ENCODE results near the gene GREB1. TPM values are rescaled to one million over a fixed set of nuclear protein-coding genes. Genes with fewer than 3 reads are reported as not detected.

The GREB1 gene
- polyA plus RNA-seq, 1 donor from 2014 or later: 17.2 TPM

DNA sequence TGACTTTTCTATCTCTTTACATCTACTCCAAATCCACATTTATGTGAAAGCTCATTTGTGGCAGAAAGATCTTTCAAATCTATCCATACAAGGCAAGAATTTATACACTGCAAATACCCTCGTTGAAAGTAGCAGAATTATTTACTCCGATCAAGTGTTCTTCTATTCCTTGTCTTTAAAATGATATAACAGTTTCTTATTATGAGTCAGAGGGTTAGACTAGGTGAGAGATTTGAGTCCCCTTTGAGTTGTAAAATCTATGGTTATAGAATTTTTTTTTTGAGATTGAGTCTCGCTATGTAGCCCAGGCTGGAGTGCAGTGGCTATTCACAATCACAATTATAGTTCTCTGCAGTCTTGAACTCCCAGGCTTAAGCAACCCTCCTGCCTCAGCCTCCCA, 5.6 kb upstream of the GREB1 start:
- H3K9me3 ChIP-seq (ENCODE audit: low read length): no peaks in the 10 kb centered on the region
- peaks cover 10% of the 10 kb centered on the region for H3K79me2 ChIP-seq (replicated peaks; ENCODE audit: insufficient read depth, low read length)
- H3K9me2 ChIP-seq (ENCODE audit: insufficient read depth, low read length): no peaks in the 10 kb centered on the region
- no peak overlapping the region for H2AFZ ChIP-seq (ENCODE audit: low read depth, low read length)
- no peak overlapping the region for H3K9ac ChIP-seq (ENCODE audit: low read length)
- H3K27ac ChIP-seq (ENCODE audit: low read length): no peak overlapping the region
- no peaks in the 10 kb centered on the region for H3F3A ChIP-seq (ENCODE audit: insufficient read depth, low read length, poor library complexity, severe bottlenecking)
- H4K20me1 ChIP-seq (ENCODE audit: insufficient read depth): no peaks in the 10 kb centered on the region
- no peak overlapping the region for H3K4me3 ChIP-seq (ENCODE audit: low read length)
- H3K4me2 ChIP-seq (ENCODE audit: low read length): no peak overlapping the region
- TF ChIP-seq EZH2 (IDR thresholded peaks at IDR 0.05; ENCODE audit: borderline replicate concordance, insufficient read depth, low read length, poor library complexity, severe bottlenecking) (no peak), EP300 (conservative IDR thresholded peaks at IDR 0.05; ENCODE audit: poor library complexity, severe bottlenecking) (no peak), TAF1 (IDR thresholded peaks at IDR 0.05; ENCODE audit: low read depth) (no peak), SMC3 (conservative IDR thresholded peaks at IDR 0.05; ENCODE audit: poor library complexity) (no peak), POLR2AphosphoS5 (IDR thresholded peaks at IDR 0.05) (no peak), MXI1 (conservative IDR thresholded peaks at IDR 0.05; ENCODE audit: poor library complexity, severe bottlenecking) (no peak), RAD21 (conservative IDR thresholded peaks at IDR 0.05) (no peak)
- TF ChIP-seq, protein P1, sequence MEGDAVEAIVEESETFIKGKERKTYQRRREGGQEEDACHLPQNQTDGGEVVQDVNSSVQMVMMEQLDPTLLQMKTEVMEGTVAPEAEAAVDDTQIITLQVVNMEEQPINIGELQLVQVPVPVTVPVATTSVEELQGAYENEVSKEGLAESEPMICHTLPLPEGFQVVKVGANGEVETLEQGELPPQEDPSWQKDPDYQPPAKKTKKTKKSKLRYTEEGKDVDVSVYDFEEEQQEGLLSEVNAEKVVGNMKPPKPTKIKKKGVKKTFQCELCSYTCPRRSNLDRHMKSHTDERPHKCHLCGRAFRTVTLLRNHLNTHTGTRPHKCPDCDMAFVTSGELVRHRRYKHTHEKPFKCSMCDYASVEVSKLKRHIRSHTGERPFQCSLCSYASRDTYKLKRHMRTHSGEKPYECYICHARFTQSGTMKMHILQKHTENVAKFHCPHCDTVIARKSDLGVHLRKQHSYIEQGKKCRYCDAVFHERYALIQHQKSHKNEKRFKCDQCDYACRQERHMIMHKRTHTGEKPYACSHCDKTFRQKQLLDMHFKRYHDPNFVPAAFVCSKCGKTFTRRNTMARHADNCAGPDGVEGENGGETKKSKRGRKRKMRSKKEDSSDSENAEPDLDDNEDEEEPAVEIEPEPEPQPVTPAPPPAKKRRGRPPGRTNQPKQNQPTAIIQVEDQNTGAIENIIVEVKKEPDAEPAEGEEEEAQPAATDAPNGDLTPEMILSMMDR (IDR thresholded peaks at IDR 0.05; ENCODE audit: poor library complexity, severe bottlenecking): no peak
- TF ChIP-seq, protein P2, sequence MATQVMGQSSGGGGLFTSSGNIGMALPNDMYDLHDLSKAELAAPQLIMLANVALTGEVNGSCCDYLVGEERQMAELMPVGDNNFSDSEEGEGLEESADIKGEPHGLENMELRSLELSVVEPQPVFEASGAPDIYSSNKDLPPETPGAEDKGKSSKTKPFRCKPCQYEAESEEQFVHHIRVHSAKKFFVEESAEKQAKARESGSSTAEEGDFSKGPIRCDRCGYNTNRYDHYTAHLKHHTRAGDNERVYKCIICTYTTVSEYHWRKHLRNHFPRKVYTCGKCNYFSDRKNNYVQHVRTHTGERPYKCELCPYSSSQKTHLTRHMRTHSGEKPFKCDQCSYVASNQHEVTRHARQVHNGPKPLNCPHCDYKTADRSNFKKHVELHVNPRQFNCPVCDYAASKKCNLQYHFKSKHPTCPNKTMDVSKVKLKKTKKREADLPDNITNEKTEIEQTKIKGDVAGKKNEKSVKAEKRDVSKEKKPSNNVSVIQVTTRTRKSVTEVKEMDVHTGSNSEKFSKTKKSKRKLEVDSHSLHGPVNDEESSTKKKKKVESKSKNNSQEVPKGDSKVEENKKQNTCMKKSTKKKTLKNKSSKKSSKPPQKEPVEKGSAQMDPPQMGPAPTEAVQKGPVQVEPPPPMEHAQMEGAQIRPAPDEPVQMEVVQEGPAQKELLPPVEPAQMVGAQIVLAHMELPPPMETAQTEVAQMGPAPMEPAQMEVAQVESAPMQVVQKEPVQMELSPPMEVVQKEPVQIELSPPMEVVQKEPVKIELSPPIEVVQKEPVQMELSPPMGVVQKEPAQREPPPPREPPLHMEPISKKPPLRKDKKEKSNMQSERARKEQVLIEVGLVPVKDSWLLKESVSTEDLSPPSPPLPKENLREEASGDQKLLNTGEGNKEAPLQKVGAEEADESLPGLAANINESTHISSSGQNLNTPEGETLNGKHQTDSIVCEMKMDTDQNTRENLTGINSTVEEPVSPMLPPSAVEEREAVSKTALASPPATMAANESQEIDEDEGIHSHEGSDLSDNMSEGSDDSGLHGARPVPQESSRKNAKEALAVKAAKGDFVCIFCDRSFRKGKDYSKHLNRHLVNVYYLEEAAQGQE (IDR thresholded peaks at IDR 0.05; ENCODE audit: borderline replicate concordance): no peak
- H3K36me3 ChIP-seq (ENCODE audit: insufficient read depth, low read length): no peaks in the 10 kb centered on the region
- no peaks in the 10 kb centered on the region for H3K27me3 ChIP-seq (ENCODE audit: insufficient read depth, low read depth, low read length)

DNA sequence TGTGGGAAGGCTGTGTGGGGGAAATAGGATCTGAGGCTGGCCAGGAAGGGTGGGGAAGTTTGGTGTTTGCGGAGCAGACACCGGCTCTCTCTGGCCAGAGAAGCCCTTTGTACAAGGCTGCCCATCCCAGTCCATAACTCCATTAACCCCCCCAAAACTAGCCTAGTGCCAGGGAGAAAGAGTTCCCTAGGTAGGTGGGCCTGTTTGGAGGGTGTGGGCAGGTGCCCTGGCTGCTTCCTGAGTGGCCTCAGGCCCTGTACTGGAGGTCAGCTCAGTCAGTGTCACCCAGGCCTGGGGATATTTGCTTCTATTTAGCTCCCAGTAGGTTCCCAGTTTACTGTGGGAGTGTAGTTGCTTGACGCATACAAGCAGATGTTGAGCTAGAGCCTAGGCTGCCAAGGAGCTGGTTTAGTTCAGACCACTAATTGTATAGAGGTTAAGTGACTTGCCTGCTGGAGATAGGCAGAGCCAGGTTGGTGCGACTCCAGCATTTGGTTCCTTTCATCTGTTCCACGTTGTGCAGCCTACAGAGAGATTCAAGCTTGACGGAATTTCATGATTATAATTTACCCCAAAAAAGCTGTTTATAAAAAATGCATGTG, 2.9 kb upstream of the GREB1 start:
- no peaks in the 10 kb centered on the region for H3K9me2 ChIP-seq (ENCODE audit: insufficient read depth, low read length)
- H3K9me3 ChIP-seq (ENCODE audit: low read length): no peaks in the 10 kb centered on the region
- no peak overlapping the region for H3K4me3 ChIP-seq (ENCODE audit: low read length)
- TF ChIP-seq SMC3 (conservative IDR thresholded peaks at IDR 0.05; ENCODE audit: poor library complexity): no peak
- H3K4me2 ChIP-seq (ENCODE audit: low read length): no peak overlapping the region
- no peak overlapping the region for H3K27ac ChIP-seq (ENCODE audit: low read length)
- peaks cover 7% of the 10 kb centered on the region for H3K79me2 ChIP-seq (replicated peaks; ENCODE audit: insufficient read depth, low read length)
- no peak overlapping the region for H2AFZ ChIP-seq (ENCODE audit: low read depth, low read length)
- no peaks in the 10 kb centered on the region for H3K36me3 ChIP-seq (ENCODE audit: insufficient read depth, low read length)
- H4K20me1 ChIP-seq (ENCODE audit: insufficient read depth): no peaks in the 10 kb centered on the region
- H3F3A ChIP-seq (ENCODE audit: insufficient read depth, low read length, poor library complexity, severe bottlenecking): no peaks in the 10 kb centered on the region
- H3K27me3 ChIP-seq (ENCODE audit: insufficient read depth, low read depth, low read length): no peaks in the 10 kb centered on the region
- H3K9ac ChIP-seq (ENCODE audit: low read length): no peak overlapping the region

All from neural cell (in vitro differentiated cells).